Chondrocyte (in vitro differentiated cells): ENCODE results near the gene PCSK1. TPM values are rescaled to one million over a fixed set of nuclear protein-coding genes. Genes with fewer than 3 reads are reported as not detected.

Experiments used
- DNase-seq: peaks from one replicate; pipeline ENCODE4 v3.0.0; 2021; ENCODE audit warnings: mixed read lengths, low spot score
- H3K27ac Mint-ChIP-seq: one replicate; pipeline ENCODE4 v1.8.0; 2021; ENCODE audit warnings: mild to moderate bottlenecking, moderate library complexity, mixed read lengths; ENCODE audit not compliant: unreplicated experiment
- H3K27me3 Mint-ChIP-seq: 2 replicates; pipeline ENCODE4 v1.8.0; 2021; ENCODE audit warnings: low read depth, mixed read lengths
- H3K36me3 Mint-ChIP-seq: 2 replicates; pipeline ENCODE4 v1.8.0; 2021; ENCODE audit warnings: low read depth, mixed read lengths
- H3K4me1 Mint-ChIP-seq: 2 replicates; pipeline ENCODE4 v1.8.0; 2021; ENCODE audit warnings: low read depth, mild to moderate bottlenecking, mixed read lengths
- H3K4me3 Mint-ChIP-seq: one replicate; pipeline ENCODE4 v1.8.0; 2021; ENCODE audit warnings: mild to moderate bottlenecking, moderate library complexity, mixed read lengths; ENCODE audit not compliant: unreplicated experiment
- H3K9me3 Mint-ChIP-seq: 2 replicates; pipeline ENCODE4 v1.8.0; 2021; ENCODE audit warnings: low read depth, mixed read lengths
- CTCF ChIP-seq: fragments of 200-600 bp; sonication (generic); IDR thresholded peaks from 2 replicates; pipeline ENCODE4 v1.5.0; 2021; ENCODE audit warnings: antibody characterized with exemption, mild to moderate bottlenecking, moderate library complexity
- total RNA-seq: library from RNA; stranded (reverse); gene quantifications from 3 replicates; pipeline ENCODE4 v1.2.1, GENCODE V29; 2021

The PCSK1 gene
- total RNA-seq, 1 donor from 2014 or later: 0.05 TPM

- TF ChIP-seq CTCF: no peak
- Mint-ChIP-seq H3K36me3 (peaks cover 8% of the 10 kb centered on the region), H3K27ac (no peak overlapping the region), H3K4me1 (no peaks in the 10 kb centered on the region), H3K9me3 (peaks cover 9% of the 10 kb centered on the region), H3K4me3 (no peak overlapping the region), H3K27me3 (peaks cover 18% of the 10 kb centered on the region)
- DNase-seq: no peak
Measured at GRCh38 chr5:96354237-96354636, 78.8 kb downstream of the PCSK1 start.

DNA sequence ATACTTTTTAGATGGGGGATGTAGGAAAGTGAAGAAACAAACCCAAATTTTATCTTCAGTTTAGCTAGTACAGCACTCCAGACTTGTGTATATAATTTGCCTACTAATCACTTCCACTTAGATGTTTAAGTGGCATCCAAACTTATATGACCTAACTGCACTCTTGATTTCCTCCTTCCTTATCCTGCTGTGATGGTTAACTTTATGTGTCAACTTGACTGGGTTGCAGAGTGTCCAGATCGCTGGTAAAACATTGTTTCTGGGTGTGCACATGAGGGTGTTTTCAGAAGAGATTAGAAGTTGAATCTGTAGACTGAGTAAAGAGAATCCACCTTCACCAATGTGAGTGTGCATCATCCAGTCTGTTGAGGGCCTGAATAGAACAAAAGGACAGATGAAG is 79.8 kb downstream of the PCSK1 start:
- no peak overlapping the region for H3K4me3 Mint-ChIP-seq
- H3K27ac Mint-ChIP-seq: no peak overlapping the region
- H3K4me1 Mint-ChIP-seq: no peaks in the 10 kb centered on the region
- H3K9me3 Mint-ChIP-seq: peaks cover 2% of the 10 kb centered on the region
- peaks cover 9% of the 10 kb centered on the region for H3K27me3 Mint-ChIP-seq
- peaks cover 4% of the 10 kb centered on the region for H3K36me3 Mint-ChIP-seq
- no peak for TF ChIP-seq CTCF
- no peak for DNase-seq

GRCh38 chr5:96350678-96351077 is 82.4 kb downstream of the PCSK1 start:
- Mint-ChIP-seq H3K36me3 (peaks cover 2% of the 10 kb centered on the region), H3K27me3 (no peaks in the 10 kb centered on the region), H3K4me3 (no peak overlapping the region), H3K27ac (no peak overlapping the region), H3K9me3 (no peaks in the 10 kb centered on the region), H3K4me1 (no peaks in the 10 kb centered on the region)
- no peak for DNase-seq
- no peak for TF ChIP-seq CTCF

DNA sequence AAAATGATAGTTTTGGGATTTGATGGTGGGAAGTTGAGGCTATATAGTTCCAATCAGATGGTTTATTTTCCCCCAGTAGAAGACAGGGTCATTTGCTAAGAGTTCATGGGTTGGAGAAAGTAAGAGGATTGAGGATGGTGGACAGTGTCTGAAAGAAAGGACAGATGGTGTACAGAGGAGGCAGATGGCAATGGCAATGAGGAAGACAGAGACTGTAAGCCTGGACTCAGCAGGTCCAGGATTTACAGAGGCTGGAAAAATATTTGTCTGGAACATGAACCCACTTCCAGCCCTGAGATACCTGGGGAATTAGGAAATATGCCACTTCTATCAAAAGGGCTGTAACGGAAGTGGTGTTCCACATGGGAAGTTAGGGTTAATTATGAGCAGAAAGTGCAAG is 84.5 kb downstream of the PCSK1 start:
- no peaks in the 10 kb centered on the region for H3K9me3 Mint-ChIP-seq
- no peak for TF ChIP-seq CTCF
- no peaks in the 10 kb centered on the region for H3K27me3 Mint-ChIP-seq
- no peak overlapping the region for H3K27ac Mint-ChIP-seq
- no peaks in the 10 kb centered on the region for H3K4me1 Mint-ChIP-seq
- no peak overlapping the region for H3K4me3 Mint-ChIP-seq
- no peak for DNase-seq
- peaks cover 2% of the 10 kb centered on the region for H3K36me3 Mint-ChIP-seq

- H3K36me3 Mint-ChIP-seq: peaks cover 2% of the 10 kb centered on the region
- H3K27ac Mint-ChIP-seq: no peak overlapping the region
- no peak for DNase-seq
- no peaks in the 10 kb centered on the region for H3K27me3 Mint-ChIP-seq
- H3K9me3 Mint-ChIP-seq: no peaks in the 10 kb centered on the region
- peaks cover 2% of the 10 kb centered on the region for H3K4me1 Mint-ChIP-seq
- H3K4me3 Mint-ChIP-seq: no peak overlapping the region
- TF ChIP-seq CTCF: no peak
Measured at GRCh38 chr5:96347502-96348292, 85.4 kb downstream of the PCSK1 start.
